Tibial nerve (tissue), 3 donors: Measurements from ENCODE around the gene CFAP57.

Experiments used
- POLR2A ChIP-seq, 2 donors: fragments of 450-650 bp; IDR thresholded peaks; one replicate each; pipeline ENCODE4 v1.6.1; 2017; ENCODE audit warnings: antibody characterized with exemption in 2 of 2, mild to moderate bottlenecking in 2 of 2, moderate library complexity in 2 of 2
- TF ChIP-seq, protein P1 (sequence below), 5 experiments: fragments of 200-600 bp in 3 of 5; fragments of 450-650 bp in 2 of 5; sonication (generic) in 3 of 5; IDR thresholded peaks; one replicate each; pipeline ENCODE4 v1.5.1; 2016 to 2019; ENCODE audit warnings: antibody characterized with exemption in 5 of 5, mild to moderate bottlenecking in 3 of 5, moderate library complexity in 2 of 5

DNA sequence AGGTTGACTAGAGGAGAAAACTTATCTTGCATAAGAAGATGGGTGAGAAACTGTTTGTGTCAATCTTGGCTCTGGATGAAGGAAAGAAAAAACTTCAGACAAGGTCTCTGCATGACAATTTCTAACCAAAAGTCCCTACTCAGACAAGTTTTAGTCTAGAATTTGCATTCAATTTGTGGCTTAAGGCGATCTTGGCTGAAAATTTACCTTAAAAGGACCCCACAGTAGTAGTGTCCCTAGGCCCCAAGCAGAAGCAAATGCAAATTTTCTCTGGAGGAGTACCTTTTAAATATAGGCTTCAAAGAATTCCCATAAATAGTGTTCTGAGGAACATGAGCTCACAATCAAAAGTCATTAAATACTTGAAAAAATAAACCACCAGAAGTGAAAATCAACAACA, 80.1 kb downstream of the CFAP57 start:
- TF ChIP-seq, protein P1, sequence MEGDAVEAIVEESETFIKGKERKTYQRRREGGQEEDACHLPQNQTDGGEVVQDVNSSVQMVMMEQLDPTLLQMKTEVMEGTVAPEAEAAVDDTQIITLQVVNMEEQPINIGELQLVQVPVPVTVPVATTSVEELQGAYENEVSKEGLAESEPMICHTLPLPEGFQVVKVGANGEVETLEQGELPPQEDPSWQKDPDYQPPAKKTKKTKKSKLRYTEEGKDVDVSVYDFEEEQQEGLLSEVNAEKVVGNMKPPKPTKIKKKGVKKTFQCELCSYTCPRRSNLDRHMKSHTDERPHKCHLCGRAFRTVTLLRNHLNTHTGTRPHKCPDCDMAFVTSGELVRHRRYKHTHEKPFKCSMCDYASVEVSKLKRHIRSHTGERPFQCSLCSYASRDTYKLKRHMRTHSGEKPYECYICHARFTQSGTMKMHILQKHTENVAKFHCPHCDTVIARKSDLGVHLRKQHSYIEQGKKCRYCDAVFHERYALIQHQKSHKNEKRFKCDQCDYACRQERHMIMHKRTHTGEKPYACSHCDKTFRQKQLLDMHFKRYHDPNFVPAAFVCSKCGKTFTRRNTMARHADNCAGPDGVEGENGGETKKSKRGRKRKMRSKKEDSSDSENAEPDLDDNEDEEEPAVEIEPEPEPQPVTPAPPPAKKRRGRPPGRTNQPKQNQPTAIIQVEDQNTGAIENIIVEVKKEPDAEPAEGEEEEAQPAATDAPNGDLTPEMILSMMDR (IDR thresholded peaks at IDR 0.05) = no peak
- no peak for TF ChIP-seq POLR2A (IDR thresholded peaks at IDR 0.05)
